NCI-H1436 (cell line): ENCODE data around the gene TOP3B.
A peak's percentile ranks its signal among the peaks of the same experiment; 100 is the strongest.

Source experiments
- DNase-seq: peaks from one replicate; lab custom pipeline; 2025; lab: John Stamatoyannopoulos, UW

TOP3B gene

GRCh38 chr22:22013559-22014284 lies 31.1 kb upstream of the TOP3B start:
- DNase-seq = no peak

- no peak for DNase-seq
Measured at GRCh38 chr22:22011964-22012363, 29.4 kb upstream of the TOP3B start.

DNA sequence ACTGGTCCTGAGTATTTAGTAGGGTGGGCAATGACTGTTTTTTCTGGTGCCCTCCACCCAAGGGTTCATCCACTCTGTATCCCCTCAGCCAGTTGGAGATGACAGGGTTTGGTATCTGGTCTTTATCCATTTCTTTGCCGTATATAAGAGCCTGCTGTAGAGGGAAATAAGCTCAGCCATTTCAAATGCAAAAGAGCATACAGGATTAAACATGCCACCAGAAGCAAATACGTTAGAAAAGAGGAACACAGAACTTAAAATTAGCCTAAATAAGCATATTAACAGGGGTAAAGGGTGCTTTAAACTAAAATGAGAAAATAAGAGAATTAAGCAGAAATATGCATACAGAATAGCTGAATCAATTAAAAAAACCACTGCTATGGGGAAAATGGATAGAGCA lies 27.8 kb upstream of the TOP3B start:
- DNase-seq = no peak

DNA sequence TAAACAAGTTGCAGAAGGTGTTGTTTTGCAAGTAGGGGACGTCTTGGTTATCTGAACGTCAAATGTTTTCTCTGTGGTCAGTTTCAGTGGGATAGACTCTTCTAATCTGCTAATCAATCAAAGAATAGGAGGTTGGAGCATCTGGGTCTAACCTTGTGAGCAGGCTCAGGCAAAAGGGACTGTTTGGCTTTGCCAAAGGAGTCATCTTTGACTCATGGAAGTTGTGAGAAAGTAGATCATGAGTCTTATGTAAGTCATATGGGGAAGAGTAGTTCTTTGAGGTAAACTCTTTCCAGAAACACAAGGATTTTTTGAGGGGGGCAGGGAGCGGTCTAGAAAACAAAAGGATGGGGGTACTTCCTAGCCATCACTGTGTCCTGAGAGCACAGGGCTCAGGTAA lies 27.1 kb upstream of the TOP3B start:
- DNase-seq = no peak

DNA sequence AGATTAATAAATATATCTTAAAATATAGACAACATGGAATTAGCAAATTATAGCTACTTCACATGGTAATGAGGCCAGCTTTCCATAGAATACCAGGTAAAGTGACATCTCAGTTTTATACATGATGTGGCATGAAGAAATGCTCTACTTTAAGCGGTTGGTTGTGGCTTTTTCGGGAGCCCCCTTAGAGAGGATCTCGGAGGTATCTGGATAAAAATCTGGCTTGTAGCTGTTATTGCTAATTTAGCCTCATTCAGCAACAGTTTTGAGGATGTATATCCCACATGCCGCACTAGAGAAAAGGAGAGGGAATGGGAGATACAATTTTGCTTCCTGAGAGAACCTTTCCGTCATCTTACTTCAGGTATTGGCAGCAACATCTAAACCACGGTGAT lies 24.0 kb upstream of the TOP3B start:
- no peak for DNase-seq

- no peak for DNase-seq
Measured at GRCh38 chr22:22005945-22006595, 23.5 kb upstream of the TOP3B start.

- no peak for DNase-seq
Measured at GRCh38 chr22:22003233-22003632, 20.6 kb upstream of the TOP3B start.

- no peak for DNase-seq
Measured at GRCh38 chr22:22002526-22003055, 20.0 kb upstream of the TOP3B start.

GRCh38 chr22:22001664-22002525 lies 19.3 kb upstream of the TOP3B start:
- no peak for DNase-seq

- DNase-seq = no peak
Measured at GRCh38 chr22:21998595-21999247, 16.1 kb upstream of the TOP3B start.

GRCh38 chr22:21996175-21996720 lies 13.7 kb upstream of the TOP3B start:
- no peak for DNase-seq

- no peak for DNase-seq
Measured at GRCh38 chr22:21995660-21996059, 13.1 kb upstream of the TOP3B start.

DNA sequence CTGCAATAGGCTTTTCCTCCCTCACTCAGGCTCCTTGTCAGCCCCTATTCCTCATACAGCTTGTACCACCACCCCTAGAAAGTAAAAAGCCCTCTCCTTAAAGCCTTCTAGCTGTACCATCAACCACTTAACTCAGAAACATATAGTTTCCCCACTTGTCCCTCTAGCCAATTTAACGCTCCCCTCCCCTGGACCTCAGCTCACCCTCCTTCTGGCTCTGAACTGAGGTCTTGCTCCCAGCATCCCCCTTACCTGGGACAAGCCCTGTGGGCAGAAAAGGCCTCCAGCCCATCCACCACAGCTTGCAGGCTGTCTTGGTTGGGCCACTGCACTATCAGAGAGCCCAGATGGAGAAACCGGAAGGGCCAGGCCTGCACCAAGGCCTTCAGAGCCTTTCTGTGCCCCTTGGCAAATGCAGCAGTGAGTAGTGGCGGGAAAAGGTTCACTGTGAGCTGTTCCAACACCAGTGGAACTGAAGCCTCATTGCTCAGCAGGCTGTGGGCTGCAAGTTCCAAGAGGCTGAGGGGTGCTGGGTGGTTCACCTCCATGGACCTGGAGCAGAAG lies 12.4 kb upstream of the TOP3B start:
- no peak for DNase-seq

GRCh38 chr22:21992593-21993237 lies 10.1 kb upstream of the TOP3B start:
- DNase-seq = no peak

DNA sequence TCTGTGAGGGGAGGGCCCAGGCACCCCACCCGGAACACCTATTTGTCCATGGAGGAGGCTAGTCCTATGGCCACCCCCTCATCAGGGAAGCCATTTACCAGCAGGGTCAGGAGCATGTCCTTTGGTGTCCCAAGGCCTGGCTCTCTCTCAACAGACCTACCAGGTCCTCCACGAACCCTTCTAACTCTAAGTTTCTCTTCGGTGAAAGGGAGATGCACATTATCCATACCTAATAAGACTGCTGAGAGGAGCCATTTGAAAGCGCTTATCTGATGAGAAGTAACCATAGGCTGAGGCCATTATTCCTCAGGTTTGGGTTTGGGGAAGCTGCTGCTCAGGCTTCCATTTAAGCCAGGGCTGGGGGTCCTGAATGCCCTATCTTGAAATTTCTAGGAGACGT lies 9.2 kb upstream of the TOP3B start:
- no peak for DNase-seq

- no peak for DNase-seq
Measured at GRCh38 chr22:21991304-21991596, 8.7 kb upstream of the TOP3B start.

DNA sequence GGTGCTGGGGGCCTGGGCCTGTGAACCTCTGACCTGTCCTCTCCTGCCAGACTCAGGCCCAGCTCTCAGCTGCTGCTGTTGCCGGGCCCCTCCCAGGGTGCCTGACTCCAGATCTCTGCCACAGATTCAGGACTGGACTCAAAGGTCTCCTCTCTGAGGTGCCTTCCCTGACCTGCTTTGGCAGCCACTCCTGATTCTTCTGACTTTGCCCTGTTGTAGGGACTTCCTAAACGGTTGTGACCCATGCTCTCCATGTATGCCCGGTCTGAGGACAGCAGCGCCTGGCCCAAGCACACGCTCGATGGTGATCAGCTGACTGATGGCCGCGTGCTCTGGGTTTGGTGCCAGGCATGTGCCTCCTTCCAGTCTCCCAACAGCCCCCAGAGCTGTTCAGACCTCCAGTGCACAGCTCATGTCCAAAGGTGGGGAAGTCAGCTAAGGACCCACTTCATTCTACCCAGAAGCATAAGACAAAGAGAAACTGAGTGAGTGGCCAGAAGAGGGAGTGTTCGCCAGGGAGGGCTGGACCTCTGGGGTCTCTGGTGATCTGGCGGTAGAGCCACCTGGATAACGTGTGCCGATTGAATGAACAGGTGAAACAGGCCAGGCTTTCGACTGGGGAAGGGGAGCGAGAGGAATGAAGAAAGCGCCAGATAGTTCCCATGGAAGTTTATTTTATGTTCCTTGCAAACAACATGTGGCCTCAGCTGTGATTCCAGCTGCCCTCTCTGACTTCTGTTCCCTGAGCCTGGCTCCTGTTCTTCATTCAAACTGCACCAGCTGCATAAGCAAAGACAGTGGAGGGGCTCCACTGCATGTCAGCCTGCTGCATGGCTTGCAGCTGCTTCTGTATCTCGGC lies 8.1 kb upstream of the TOP3B start:
- no peak for DNase-seq

GRCh38 chr22:21989049-21989448 lies 6.5 kb upstream of the TOP3B start:
- DNase-seq = peak; percentile 5

- no peak for DNase-seq
Measured at GRCh38 chr22:21985214-21985613, 2.6 kb upstream of the TOP3B start.

- no peak for DNase-seq
Measured at GRCh38 chr22:21984793-21985192, 2.2 kb upstream of the TOP3B start.
